DOHH2 (cell line): ENCODE results near the gene SCN4A.

Experiments
- EZH2phosphoT487 ChIP-seq: fragments of 200-600 bp; sonication (generic); IDR thresholded peaks from 2 replicates; pipeline ENCODE4 v1.6.1; 2017; ENCODE audit warnings: borderline replicate concordance, mild to moderate bottlenecking, antibody characterized with exemption, low read length, moderate library complexity, mixed read lengths
- TF ChIP-seq, protein P1 (sequence below): fragments of 200-600 bp; sonication (generic); IDR thresholded peaks from one replicate; pipeline ENCODE4 v1.5.1; 2014; ENCODE audit warnings: antibody characterized with exemption, mild to moderate bottlenecking, low read depth, low read length; ENCODE audit not compliant: poor library complexity, severe bottlenecking

- TF ChIP-seq, protein P1, sequence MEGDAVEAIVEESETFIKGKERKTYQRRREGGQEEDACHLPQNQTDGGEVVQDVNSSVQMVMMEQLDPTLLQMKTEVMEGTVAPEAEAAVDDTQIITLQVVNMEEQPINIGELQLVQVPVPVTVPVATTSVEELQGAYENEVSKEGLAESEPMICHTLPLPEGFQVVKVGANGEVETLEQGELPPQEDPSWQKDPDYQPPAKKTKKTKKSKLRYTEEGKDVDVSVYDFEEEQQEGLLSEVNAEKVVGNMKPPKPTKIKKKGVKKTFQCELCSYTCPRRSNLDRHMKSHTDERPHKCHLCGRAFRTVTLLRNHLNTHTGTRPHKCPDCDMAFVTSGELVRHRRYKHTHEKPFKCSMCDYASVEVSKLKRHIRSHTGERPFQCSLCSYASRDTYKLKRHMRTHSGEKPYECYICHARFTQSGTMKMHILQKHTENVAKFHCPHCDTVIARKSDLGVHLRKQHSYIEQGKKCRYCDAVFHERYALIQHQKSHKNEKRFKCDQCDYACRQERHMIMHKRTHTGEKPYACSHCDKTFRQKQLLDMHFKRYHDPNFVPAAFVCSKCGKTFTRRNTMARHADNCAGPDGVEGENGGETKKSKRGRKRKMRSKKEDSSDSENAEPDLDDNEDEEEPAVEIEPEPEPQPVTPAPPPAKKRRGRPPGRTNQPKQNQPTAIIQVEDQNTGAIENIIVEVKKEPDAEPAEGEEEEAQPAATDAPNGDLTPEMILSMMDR: peak; percentile 87
- TF ChIP-seq EZH2phosphoT487: no peak
Observed at GRCh38 chr17:63919311-63919723, 53.4 kb downstream of the SCN4A start.
